ENCODE measurements around the gene SORCS2.

The SORCS2 gene

GRCh38 chr4:7248857-7249256 is 56.5 kb downstream of the SORCS2 start:
- DNase-seq: no peak

GRCh38 chr4:7251321-7251720 is 59.0 kb downstream of the SORCS2 start:
- DNase-seq: no peak

- DNase-seq: no peak
Measured at GRCh38 chr4:7252051-7252450, 59.7 kb downstream of the SORCS2 start.

GRCh38 chr4:7252510-7253340 is 60.4 kb downstream of the SORCS2 start:
- no peak for DNase-seq

- DNase-seq: no peak
Measured at GRCh38 chr4:7253341-7253700, 61.0 kb downstream of the SORCS2 start.

- no peak for DNase-seq
Measured at GRCh38 chr4:7253837-7254236, 61.5 kb downstream of the SORCS2 start.

GRCh38 chr4:7254736-7255487 is 62.6 kb downstream of the SORCS2 start:
- DNase-seq: no peak

- DNase-seq: no peak
Measured at GRCh38 chr4:7255488-7255881, 63.1 kb downstream of the SORCS2 start.

GRCh38 chr4:7255996-7256395 is 63.7 kb downstream of the SORCS2 start:
- DNase-seq: no peak

- DNase-seq: no peak
Measured at GRCh38 chr4:7256984-7257810, 64.9 kb downstream of the SORCS2 start.

- no peak for DNase-seq
Measured at GRCh38 chr4:7259039-7259438, 66.7 kb downstream of the SORCS2 start.

- DNase-seq: no peak
Measured at GRCh38 chr4:7260569-7260968, 68.2 kb downstream of the SORCS2 start.

- DNase-seq: no peak
Measured at GRCh38 chr4:7261087-7261486, 68.7 kb downstream of the SORCS2 start.

GRCh38 chr4:7261536-7261935 is 69.2 kb downstream of the SORCS2 start:
- no peak for DNase-seq

GRCh38 chr4:7262134-7262533 is 69.8 kb downstream of the SORCS2 start:
- DNase-seq: no peak

GRCh38 chr4:7263166-7263565 is 70.8 kb downstream of the SORCS2 start:
- DNase-seq: no peak

GRCh38 chr4:7264694-7265093 is 72.4 kb downstream of the SORCS2 start:
- DNase-seq: no peak

GRCh38 chr4:7266525-7267292 is 74.4 kb downstream of the SORCS2 start:
- no peak for DNase-seq

GRCh38 chr4:7267829-7268228 is 75.5 kb downstream of the SORCS2 start:
- DNase-seq: no peak

- no peak for DNase-seq
Measured at GRCh38 chr4:7268941-7269340, 76.6 kb downstream of the SORCS2 start.

GRCh38 chr4:7270121-7270520 is 77.8 kb downstream of the SORCS2 start:
- no peak for DNase-seq

GRCh38 chr4:7272404-7272803 is 80.1 kb downstream of the SORCS2 start:
- no peak for DNase-seq
